ENCODE measurements around the gene SCN5A.

DNA sequence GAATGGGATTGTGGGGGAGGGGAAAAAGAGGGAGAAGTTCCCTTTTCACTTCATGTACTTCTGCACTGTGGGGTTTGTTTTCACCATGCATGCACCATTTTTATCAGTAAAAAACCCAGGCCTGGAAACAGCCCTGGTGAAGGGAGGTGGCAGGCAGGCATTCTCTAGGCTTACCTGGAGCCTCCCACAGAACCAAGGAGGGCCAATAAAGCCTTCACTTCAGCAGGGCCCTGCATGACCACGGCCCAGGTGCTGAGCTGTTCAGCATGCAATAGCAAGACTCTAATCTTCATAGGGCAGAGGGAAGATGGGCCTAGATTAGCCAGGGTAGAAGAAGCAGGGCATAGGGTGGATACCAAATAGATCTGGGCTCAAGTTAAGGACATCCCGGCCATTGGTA lies 49.6 kb downstream of the SCN5A start:
- no peak for TF ChIP-seq CTCF (IDR thresholded peaks at IDR 0.05)
- TF ChIP-seq POLR2A (IDR thresholded peaks at IDR 0.05): no peak
